H1 (cell line): ENCODE data around the gene HSF5. TPM values are rescaled to one million over a fixed set of nuclear protein-coding genes. Genes with fewer than 3 reads are reported as not detected.

Experiments
- HDAC6 ChIP-seq: IDR thresholded peaks from one replicate; pipeline ENCODE4 v1.7.1; 2012; ENCODE audit warnings: low read depth, mild to moderate bottlenecking, inconsistent platforms, low read length, moderate library complexity
- SIN3A ChIP-seq, 2 experiments: IDR thresholded peaks in 1 of 2; conservative IDR thresholded peaks in 1 of 2; 2 replicates each; pipeline ENCODE4 v1.6.1; 2011 to 2012; ENCODE audit warnings: low read length in 2 of 2, improper control_type of control experiment in 1 of 2, low read depth in 1 of 2, mild to moderate bottlenecking in 1 of 2
- polyA plus RNA-seq, 7 experiments: library from polyadenylated mRNA; depleted of rRNA in 3 of 7; stranded (reverse) in 5 of 7; unstranded in 2 of 7; fragments of >200 nt in 5 of 7; fragments of 200-250 nt in 2 of 7; gene quantifications; 1 replicate in 5 of 7; 2 replicates in 1 of 7; 4 replicates in 1 of 7; pipeline versions ENCODE4 v1.2.1 to v1.2.3, GENCODE V29; 2011 to 2013; ENCODE audit warnings: missing spikeins in 2 of 7, mixed read lengths in 2 of 7
- total RNA-seq: library from RNA; stranded (reverse); fragmentation: NEBNext Ultra II Directional; extraction: Animal tissue kit (Norgen Biotek cat#: 25700); gene quantifications from 2 replicates; pipeline ENCODE4 v1.2.1, GENCODE V29; 2021

Gene HSF5
- total and polyA plus RNA-seq, 2 of the 8 experiments (the other 6 are each of a cell fraction or from before 2014, with no cell fraction given): not detected

GRCh38 chr17:58401287-58401686 is 86.9 kb downstream of the HSF5 start (continued):
- no peak for TF ChIP-seq HDAC6
- TF ChIP-seq SIN3A (conservative IDR thresholded peaks at IDR 0.05 in 1 of 2, IDR thresholded peaks at IDR 0.05 in 1 of 2; ENCODE audit: low read depth in 1 of 2, low read length in 2 of 2): no peak
